SK-N-SH treated with all-trans-retinoic acid at 6 μM for 48 hours (cell line): ENCODE results near the gene SLC16A13.

Experiments used
- ATAC-seq: fragments of 200-7000 bp; cut with Tn5 transposase; 3 replicates; pipeline ENCODE4 v1.9.1; 2020; ENCODE audit warnings: mild to moderate bottlenecking, moderate library complexity
- ARNTL ChIP-seq: fragments of 450-650 bp; formaldehyde crosslinking; IDR thresholded peaks from 2 replicates; pipeline ENCODE4 v1.5.0; 2020; ENCODE audit warnings: low read depth, mild to moderate bottlenecking, moderate library complexity, borderline replicate concordance
- BACH2 ChIP-seq: fragments of 250-450 bp; sonication (Bioruptor Pico); IDR thresholded peaks from 2 replicates; pipeline ENCODE4 v1.9.0; 2021; ENCODE audit warnings: mild to moderate bottlenecking, borderline replicate concordance
- CSDC2 ChIP-seq: fragments of 250-450 bp; sonication (Bioruptor Pico); IDR thresholded peaks from 2 replicates; pipeline ENCODE4 v1.5.0; 2020; ENCODE audit warnings: mild to moderate bottlenecking, moderate library complexity
- ESRRG ChIP-seq: fragments of 250-450 bp; sonication (Bioruptor Pico); IDR thresholded peaks from 2 replicates; pipeline ENCODE4 v1.6.1; 2021; ENCODE audit warnings: mild to moderate bottlenecking
- GLIS3 ChIP-seq: fragments of 250-450 bp; sonication (Bioruptor Pico); IDR thresholded peaks from 2 replicates; pipeline ENCODE4 v1.5.0; 2020; ENCODE audit warnings: mild to moderate bottlenecking, moderate library complexity
- ISL1 ChIP-seq: fragments of 250-450 bp; sonication (Bioruptor Pico); IDR thresholded peaks from 2 replicates; pipeline ENCODE4 v2.1.2; 2022; ENCODE audit warnings: mild to moderate bottlenecking, moderate library complexity
- OSR1 ChIP-seq: fragments of 250-450 bp; sonication (Bioruptor Pico); IDR thresholded peaks from 2 replicates; pipeline ENCODE4 v1.8.0; 2022; ENCODE audit warnings: moderate library complexity, mild to moderate bottlenecking, inconsistent platforms
- POU6F1 ChIP-seq: fragments of 250-450 bp; sonication (Bioruptor Pico); IDR thresholded peaks from 2 replicates; pipeline ENCODE4 v1.8.0; 2021; ENCODE audit warnings: low read depth, mild to moderate bottlenecking, moderate library complexity, borderline replicate concordance
- PPARA ChIP-seq: fragments of 250-450 bp; sonication (Bioruptor Pico); IDR thresholded peaks from 2 replicates; pipeline ENCODE4 v1.5.0; 2020; ENCODE audit warnings: mild to moderate bottlenecking, borderline replicate concordance
- RARB ChIP-seq: fragments of 250-450 bp; sonication (Bioruptor Pico); IDR thresholded peaks from 2 replicates; pipeline ENCODE4 v1.8.0; 2021; ENCODE audit warnings: mild to moderate bottlenecking, moderate library complexity
- SNAI2 ChIP-seq: fragments of 250-450 bp; sonication (Bioruptor Pico); IDR thresholded peaks from 2 replicates; pipeline ENCODE4 v1.5.0; 2020; ENCODE audit warnings: mild to moderate bottlenecking, moderate library complexity
- TCF4 ChIP-seq: fragments of 250-450 bp; sonication (Bioruptor Pico); IDR thresholded peaks from 2 replicates; pipeline ENCODE4 v1.8.0; 2021; ENCODE audit warnings: mild to moderate bottlenecking, moderate library complexity, borderline replicate concordance
- TOX ChIP-seq: fragments of 250-450 bp; sonication (Bioruptor Pico); IDR thresholded peaks from 2 replicates; pipeline ENCODE4 v1.8.0; 2021; ENCODE audit warnings: mild to moderate bottlenecking, moderate library complexity, borderline replicate concordance
- ZC3H10 ChIP-seq: fragments of 250-450 bp; sonication (Bioruptor Pico); IDR thresholded peaks from 2 replicates; pipeline ENCODE4 v1.5.1; 2021; ENCODE audit warnings: mild to moderate bottlenecking, moderate library complexity
- ZFP3 ChIP-seq: fragments of 250-450 bp; sonication (Bioruptor Pico); IDR thresholded peaks from 2 replicates; pipeline ENCODE4 v1.5.0; 2020; ENCODE audit warnings: mild to moderate bottlenecking, moderate library complexity
- ZFP30 ChIP-seq: fragments of 450-650 bp; formaldehyde crosslinking; IDR thresholded peaks from 2 replicates; pipeline ENCODE4 v1.5.0; 2022; ENCODE audit warnings: mild to moderate bottlenecking, moderate library complexity
- ZNF565 ChIP-seq: fragments of 450-650 bp; formaldehyde crosslinking; conservative IDR thresholded peaks from 2 replicates; pipeline ENCODE4 v1.5.0; 2020; ENCODE audit warnings: low read depth, mild to moderate bottlenecking, moderate library complexity
- ZNF70 ChIP-seq: fragments of 450-650 bp; formaldehyde crosslinking; IDR thresholded peaks from 2 replicates; pipeline ENCODE4 v1.5.0; 2020; ENCODE audit warnings: mild to moderate bottlenecking, moderate library complexity
- ZNF8 ChIP-seq: fragments of 450-650 bp; formaldehyde crosslinking; IDR thresholded peaks from 2 replicates; pipeline ENCODE4 v1.5.0; 2020; ENCODE audit warnings: mild to moderate bottlenecking, moderate library complexity
- TF ChIP-seq, protein P1 (sequence below): fragments of 250-450 bp; sonication (Bioruptor Pico); IDR thresholded peaks from 2 replicates; pipeline ENCODE4 v1.8.0; 2020; ENCODE audit warnings: mild to moderate bottlenecking, moderate library complexity, borderline replicate concordance
- TF ChIP-seq, protein P2 (sequence below): fragments of 250-450 bp; sonication (Bioruptor Pico); IDR thresholded peaks from 2 replicates; pipeline ENCODE4 v1.5.0; 2020; ENCODE audit warnings: mild to moderate bottlenecking, moderate library complexity
- TF ChIP-seq, protein P3 (sequence below): fragments of 250-450 bp; sonication (Bioruptor Pico); IDR thresholded peaks from 2 replicates; pipeline ENCODE4 v1.5.1; 2020; ENCODE audit warnings: low read depth, mild to moderate bottlenecking, moderate library complexity
- TF ChIP-seq, protein P4 (sequence below): fragments of 250-450 bp; sonication (Bioruptor Pico); IDR thresholded peaks from 2 replicates; pipeline ENCODE4 v1.5.1; 2021; ENCODE audit warnings: mild to moderate bottlenecking, moderate library complexity

SLC16A13 gene

DNA sequence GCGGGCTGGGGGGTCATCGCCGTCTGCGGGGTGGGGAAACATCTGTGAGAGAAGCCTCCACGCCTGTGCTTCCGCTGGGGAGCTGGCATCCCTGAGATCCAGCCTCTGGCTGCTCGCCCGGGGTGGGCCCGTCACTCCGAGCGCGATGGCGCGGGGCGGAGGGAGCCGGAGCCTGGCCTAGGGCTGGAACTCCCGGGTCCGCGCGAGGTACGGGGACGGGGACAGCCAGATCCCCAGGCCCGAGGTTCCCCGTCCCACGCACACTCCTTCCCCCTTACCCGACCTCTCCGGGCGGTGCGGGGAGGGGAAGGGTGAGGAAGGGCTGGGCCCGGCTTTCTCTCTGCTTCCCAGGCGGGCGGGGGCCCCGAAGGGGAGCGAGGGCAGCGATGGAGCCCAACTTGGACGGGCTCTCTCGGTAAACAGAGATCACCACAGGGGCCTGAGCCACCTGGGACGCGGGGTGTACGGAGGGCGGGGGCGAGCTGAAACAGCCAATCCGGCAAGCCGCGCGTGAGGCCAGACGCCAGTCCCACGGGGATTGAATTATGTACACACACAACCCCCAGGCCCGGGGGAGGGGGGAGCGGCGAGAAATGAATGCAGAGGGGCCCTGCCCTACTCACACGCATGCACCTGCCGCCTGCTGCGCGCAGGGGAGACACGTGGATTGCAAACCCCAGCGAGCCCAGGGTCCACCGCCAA lies 7.8 kb downstream of the SLC16A13 start, which contains the start of gene SLC16A11:
TSS of gene SLC16A11 (minus strand) at position 596 of the 702 bp plus-strand sequence. CDS start at position 17, 579 bp downstream.
- no peak for TF ChIP-seq SNAI2 (CRISPR knock-in tag)
- TF ChIP-seq, protein P1, sequence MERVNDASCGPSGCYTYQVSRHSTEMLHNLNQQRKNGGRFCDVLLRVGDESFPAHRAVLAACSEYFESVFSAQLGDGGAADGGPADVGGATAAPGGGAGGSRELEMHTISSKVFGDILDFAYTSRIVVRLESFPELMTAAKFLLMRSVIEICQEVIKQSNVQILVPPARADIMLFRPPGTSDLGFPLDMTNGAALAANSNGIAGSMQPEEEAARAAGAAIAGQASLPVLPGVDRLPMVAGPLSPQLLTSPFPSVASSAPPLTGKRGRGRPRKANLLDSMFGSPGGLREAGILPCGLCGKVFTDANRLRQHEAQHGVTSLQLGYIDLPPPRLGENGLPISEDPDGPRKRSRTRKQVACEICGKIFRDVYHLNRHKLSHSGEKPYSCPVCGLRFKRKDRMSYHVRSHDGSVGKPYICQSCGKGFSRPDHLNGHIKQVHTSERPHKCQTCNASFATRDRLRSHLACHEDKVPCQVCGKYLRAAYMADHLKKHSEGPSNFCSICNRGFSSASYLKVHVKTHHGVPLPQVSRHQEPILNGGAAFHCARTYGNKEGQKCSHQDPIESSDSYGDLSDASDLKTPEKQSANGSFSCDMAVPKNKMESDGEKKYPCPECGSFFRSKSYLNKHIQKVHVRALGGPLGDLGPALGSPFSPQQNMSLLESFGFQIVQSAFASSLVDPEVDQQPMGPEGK (CRISPR knock-in tag), result no peak
- TF ChIP-seq PPARA (CRISPR knock-in tag), result no peak
- TF ChIP-seq OSR1 (CRISPR knock-in tag), result no peak
- TF ChIP-seq ZC3H10 (CRISPR knock-in tag), result no peak
- TF ChIP-seq ARNTL (CRISPR knock-in tag), result no peak
- no peak for TF ChIP-seq POU6F1 (CRISPR knock-in tag)
- TF ChIP-seq, protein P2, sequence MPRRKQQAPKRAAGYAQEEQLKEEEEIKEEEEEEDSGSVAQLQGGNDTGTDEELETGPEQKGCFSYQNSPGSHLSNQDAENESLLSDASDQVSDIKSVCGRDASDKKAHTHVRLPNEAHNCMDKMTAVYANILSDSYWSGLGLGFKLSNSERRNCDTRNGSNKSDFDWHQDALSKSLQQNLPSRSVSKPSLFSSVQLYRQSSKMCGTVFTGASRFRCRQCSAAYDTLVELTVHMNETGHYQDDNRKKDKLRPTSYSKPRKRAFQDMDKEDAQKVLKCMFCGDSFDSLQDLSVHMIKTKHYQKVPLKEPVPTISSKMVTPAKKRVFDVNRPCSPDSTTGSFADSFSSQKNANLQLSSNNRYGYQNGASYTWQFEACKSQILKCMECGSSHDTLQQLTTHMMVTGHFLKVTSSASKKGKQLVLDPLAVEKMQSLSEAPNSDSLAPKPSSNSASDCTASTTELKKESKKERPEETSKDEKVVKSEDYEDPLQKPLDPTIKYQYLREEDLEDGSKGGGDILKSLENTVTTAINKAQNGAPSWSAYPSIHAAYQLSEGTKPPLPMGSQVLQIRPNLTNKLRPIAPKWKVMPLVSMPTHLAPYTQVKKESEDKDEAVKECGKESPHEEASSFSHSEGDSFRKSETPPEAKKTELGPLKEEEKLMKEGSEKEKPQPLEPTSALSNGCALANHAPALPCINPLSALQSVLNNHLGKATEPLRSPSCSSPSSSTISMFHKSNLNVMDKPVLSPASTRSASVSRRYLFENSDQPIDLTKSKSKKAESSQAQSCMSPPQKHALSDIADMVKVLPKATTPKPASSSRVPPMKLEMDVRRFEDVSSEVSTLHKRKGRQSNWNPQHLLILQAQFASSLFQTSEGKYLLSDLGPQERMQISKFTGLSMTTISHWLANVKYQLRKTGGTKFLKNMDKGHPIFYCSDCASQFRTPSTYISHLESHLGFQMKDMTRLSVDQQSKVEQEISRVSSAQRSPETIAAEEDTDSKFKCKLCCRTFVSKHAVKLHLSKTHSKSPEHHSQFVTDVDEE (CRISPR knock-in tag), result no peak
- no peak for TF ChIP-seq ZNF70 (CRISPR knock-in tag)
- no peak for TF ChIP-seq CSDC2 (CRISPR knock-in tag)
- TF ChIP-seq, protein P3, sequence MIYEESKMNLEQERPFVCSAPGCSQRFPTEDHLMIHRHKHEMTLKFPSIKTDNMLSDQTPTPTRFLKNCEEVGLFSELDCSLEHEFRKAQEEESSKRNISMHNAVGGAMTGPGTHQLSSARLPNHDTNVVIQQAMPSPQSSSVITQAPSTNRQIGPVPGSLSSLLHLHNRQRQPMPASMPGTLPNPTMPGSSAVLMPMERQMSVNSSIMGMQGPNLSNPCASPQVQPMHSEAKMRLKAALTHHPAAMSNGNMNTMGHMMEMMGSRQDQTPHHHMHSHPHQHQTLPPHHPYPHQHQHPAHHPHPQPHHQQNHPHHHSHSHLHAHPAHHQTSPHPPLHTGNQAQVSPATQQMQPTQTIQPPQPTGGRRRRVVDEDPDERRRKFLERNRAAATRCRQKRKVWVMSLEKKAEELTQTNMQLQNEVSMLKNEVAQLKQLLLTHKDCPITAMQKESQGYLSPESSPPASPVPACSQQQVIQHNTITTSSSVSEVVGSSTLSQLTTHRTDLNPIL, result no peak
- TF ChIP-seq ISL1 (CRISPR knock-in tag), result no peak
- no peak for TF ChIP-seq ESRRG (CRISPR knock-in tag)
- no peak for TF ChIP-seq ZFP3
- no peak for TF ChIP-seq ZNF565 (CRISPR knock-in tag)
- no peak for TF ChIP-seq RARB (CRISPR knock-in tag)
- no peak for TF ChIP-seq GLIS3 (CRISPR knock-in tag)
- no peak for TF ChIP-seq TOX (CRISPR knock-in tag)
- no peak for TF ChIP-seq ZNF8 (CRISPR knock-in tag)
- peak; percentile 64 for ATAC-seq

GRCh38 chr17:7045492-7046126 lies 9.8 kb downstream of the SLC16A13 start:
- TF ChIP-seq ISL1 (CRISPR knock-in tag) (no peak), ESRRG (CRISPR knock-in tag) (no peak), TCF4 (CRISPR knock-in tag) (no peak), ZFP30 (CRISPR knock-in tag) (no peak), BACH2 (CRISPR knock-in tag) (no peak)
- peak; percentile 75 for ATAC-seq

- peak; percentile 35 for ATAC-seq
- no peak for TF ChIP-seq PPARA (CRISPR knock-in tag)
- TF ChIP-seq ZNF70 (CRISPR knock-in tag), result no peak
- TF ChIP-seq ISL1 (CRISPR knock-in tag), result no peak
- no peak for TF ChIP-seq ESRRG (CRISPR knock-in tag)
- TF ChIP-seq RARB (CRISPR knock-in tag), result no peak
- TF ChIP-seq, protein P1 (CRISPR knock-in tag), result no peak
- TF ChIP-seq ZFP3, result no peak
- TF ChIP-seq CSDC2 (CRISPR knock-in tag), result no peak
- TF ChIP-seq, protein P4, sequence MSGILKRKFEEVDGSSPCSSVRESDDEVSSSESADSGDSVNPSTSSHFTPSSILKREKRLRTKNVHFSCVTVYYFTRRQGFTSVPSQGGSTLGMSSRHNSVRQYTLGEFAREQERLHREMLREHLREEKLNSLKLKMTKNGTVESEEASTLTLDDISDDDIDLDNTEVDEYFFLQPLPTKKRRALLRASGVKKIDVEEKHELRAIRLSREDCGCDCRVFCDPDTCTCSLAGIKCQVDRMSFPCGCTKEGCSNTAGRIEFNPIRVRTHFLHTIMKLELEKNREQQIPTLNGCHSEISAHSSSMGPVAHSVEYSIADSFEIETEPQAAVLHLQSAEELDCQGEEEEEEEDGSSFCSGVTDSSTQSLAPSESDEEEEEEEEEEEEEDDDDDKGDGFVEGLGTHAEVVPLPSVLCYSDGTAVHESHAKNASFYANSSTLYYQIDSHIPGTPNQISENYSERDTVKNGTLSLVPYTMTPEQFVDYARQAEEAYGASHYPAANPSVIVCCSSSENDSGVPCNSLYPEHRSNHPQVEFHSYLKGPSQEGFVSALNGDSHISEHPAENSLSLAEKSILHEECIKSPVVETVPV, result no peak
- no peak for TF ChIP-seq GLIS3 (CRISPR knock-in tag)
- TF ChIP-seq POU6F1 (CRISPR knock-in tag), result no peak
Observed at GRCh38 chr17:7046127-7046724, 10.4 kb downstream of the SLC16A13 start.
